ENCODE results near the gene IGSF6. TPM values are rescaled to one million over a fixed set of nuclear protein-coding genes. Genes with fewer than 3 reads are reported as not detected.
"Not testable (repeated sequence)": the region's sequence is repeated elsewhere in the genome, so short reads cannot be mapped to it uniquely, and the experiment has no call there.

IGSF6 gene
- polyA plus RNA-seq, 1 of the 3 experiments (the other 2 are of a cell fraction) = not detected

DNA sequence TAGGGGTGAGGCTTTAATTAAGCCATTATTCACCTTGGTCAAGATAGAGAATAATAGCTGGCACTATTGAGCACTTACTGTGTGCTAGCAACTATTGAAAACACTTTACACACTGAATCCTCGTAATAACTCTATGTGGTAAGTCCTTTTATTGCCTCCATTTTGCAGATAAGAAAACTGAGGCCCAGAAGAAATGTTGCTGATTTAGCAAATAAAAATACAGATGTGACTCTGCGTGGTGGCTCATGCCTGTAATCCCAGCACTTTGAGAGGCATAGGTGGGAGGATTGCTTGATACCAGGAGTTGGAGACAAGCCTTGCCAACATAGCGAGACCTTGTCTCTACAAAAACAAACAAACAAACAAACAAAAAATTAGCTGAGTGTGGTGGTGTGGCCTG is 30.8 kb upstream of the IGSF6 start:
- CTCF ChIA-PET = interaction anchor here (1.0 to 6.8 kb wide), 5 partner anchors 10 to 26 kb away, joined by 3 to 47 read pairs (median 8); no protein-coding TSS in a partner anchor
- Histone ChIP-seq H3K27ac (ENCODE audit: low read depth in 2 of 2, low read length in 1 of 2) (no peak overlapping the region), H3K4me2 (no peak overlapping the region), H3F3A (replicated peaks; ENCODE audit: insufficient read depth) (no peaks in the 10 kb centered on the region), H4K20me1 (ENCODE audit: insufficient read depth) (no peaks in the 10 kb centered on the region), H2AFZ (ENCODE audit: low read depth) (no peak overlapping the region), H3K79me2 (ENCODE audit: insufficient read depth) (no peaks in the 10 kb centered on the region), H3K36me3 (replicated peaks in 1 of 2; ENCODE audit: control insufficient read depth in 1 of 2, insufficient read depth in 2 of 2, low read length in 1 of 2) (no peaks in the 10 kb centered on the region), H3K4me1 (ENCODE audit: control insufficient read depth in 1 of 2, insufficient read depth in 2 of 2, low read depth in 1 of 2, low read length in 1 of 2) (no peaks in the 10 kb centered on the region), H3K9me3 (no peaks in the 10 kb centered on the region), H3K4me3 (ENCODE audit: low read depth in 2 of 2, low read length in 1 of 2) (no peak overlapping the region), H3K9ac (no peak overlapping the region), H3K9me2 (no peaks in the 10 kb centered on the region), H3K27me3 (ENCODE audit: insufficient read depth) (peaks cover 4% of the 10 kb centered on the region; the same call in 1 of the 2 replicates)
- POLR2A ChIA-PET = no interaction called here
- DNase-seq = no peak
- TF ChIP-seq, protein P1, sequence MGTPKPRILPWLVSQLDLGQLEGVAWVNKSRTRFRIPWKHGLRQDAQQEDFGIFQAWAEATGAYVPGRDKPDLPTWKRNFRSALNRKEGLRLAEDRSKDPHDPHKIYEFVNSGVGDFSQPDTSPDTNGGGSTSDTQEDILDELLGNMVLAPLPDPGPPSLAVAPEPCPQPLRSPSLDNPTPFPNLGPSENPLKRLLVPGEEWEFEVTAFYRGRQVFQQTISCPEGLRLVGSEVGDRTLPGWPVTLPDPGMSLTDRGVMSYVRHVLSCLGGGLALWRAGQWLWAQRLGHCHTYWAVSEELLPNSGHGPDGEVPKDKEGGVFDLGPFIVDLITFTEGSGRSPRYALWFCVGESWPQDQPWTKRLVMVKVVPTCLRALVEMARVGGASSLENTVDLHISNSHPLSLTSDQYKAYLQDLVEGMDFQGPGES (IDR thresholded peaks at IDR 0.05; ENCODE audit: low read depth, low read length) = no peak
- no peak for TF ChIP-seq RFX5 (IDR thresholded peaks at IDR 0.05; ENCODE audit: low read length)
- TF ChIP-seq RAD21 (IDR thresholded peaks at IDR 0.05; ENCODE audit: low read length) = no peak
- TF ChIP-seq TAF1 (IDR thresholded peaks at IDR 0.05; ENCODE audit: borderline replicate concordance, low read depth, low read length) = no peak
- TF ChIP-seq GABPA (IDR thresholded peaks at IDR 0.05; ENCODE audit: low read depth) = no peak
- TF ChIP-seq, protein P2, sequence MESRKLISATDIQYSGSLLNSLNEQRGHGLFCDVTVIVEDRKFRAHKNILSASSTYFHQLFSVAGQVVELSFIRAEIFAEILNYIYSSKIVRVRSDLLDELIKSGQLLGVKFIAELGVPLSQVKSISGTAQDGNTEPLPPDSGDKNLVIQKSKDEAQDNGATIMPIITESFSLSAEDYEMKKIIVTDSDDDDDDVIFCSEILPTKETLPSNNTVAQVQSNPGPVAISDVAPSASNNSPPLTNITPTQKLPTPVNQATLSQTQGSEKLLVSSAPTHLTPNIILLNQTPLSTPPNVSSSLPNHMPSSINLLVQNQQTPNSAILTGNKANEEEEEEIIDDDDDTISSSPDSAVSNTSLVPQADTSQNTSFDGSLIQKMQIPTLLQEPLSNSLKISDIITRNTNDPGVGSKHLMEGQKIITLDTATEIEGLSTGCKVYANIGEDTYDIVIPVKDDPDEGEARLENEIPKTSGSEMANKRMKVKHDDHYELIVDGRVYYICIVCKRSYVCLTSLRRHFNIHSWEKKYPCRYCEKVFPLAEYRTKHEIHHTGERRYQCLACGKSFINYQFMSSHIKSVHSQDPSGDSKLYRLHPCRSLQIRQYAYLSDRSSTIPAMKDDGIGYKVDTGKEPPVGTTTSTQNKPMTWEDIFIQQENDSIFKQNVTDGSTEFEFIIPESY (IDR thresholded peaks at IDR 0.05; ENCODE audit: borderline replicate concordance, low read depth) = no peak
- no peak for TF ChIP-seq MXI1 (IDR thresholded peaks at IDR 0.05; ENCODE audit: low read depth, low read length)
- no peak for TF ChIP-seq ELF1 (IDR thresholded peaks at IDR 0.05)
- TF ChIP-seq, protein P3, sequence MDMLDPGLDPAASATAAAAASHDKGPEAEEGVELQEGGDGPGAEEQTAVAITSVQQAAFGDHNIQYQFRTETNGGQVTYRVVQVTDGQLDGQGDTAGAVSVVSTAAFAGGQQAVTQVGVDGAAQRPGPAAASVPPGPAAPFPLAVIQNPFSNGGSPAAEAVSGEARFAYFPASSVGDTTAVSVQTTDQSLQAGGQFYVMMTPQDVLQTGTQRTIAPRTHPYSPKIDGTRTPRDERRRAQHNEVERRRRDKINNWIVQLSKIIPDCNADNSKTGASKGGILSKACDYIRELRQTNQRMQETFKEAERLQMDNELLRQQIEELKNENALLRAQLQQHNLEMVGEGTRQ (IDR thresholded peaks at IDR 0.05; ENCODE audit: borderline replicate concordance, low read depth, low read length) = no peak
- no peak for TF ChIP-seq SMC3 (IDR thresholded peaks at IDR 0.05; ENCODE audit: low read depth, low read length)
- no peak for TF ChIP-seq POLR2AphosphoS5 (IDR thresholded peaks at IDR 0.05; ENCODE audit: low read depth, low read length)
- no peak for TF ChIP-seq FOXM1 (IDR thresholded peaks at IDR 0.05; ENCODE audit: low read depth)
- TF ChIP-seq CHD2 (IDR thresholded peaks at IDR 0.05; ENCODE audit: low read length, partially characterized antibody) = no peak
- no peak for TF ChIP-seq MEF2A (IDR thresholded peaks at IDR 0.05; ENCODE audit: borderline replicate concordance, low read depth)
- WGBS (ENCODE audit: low lambda C conversion rate) = 52% methylated on average over 3 of the region's 3 CpGs

DNA sequence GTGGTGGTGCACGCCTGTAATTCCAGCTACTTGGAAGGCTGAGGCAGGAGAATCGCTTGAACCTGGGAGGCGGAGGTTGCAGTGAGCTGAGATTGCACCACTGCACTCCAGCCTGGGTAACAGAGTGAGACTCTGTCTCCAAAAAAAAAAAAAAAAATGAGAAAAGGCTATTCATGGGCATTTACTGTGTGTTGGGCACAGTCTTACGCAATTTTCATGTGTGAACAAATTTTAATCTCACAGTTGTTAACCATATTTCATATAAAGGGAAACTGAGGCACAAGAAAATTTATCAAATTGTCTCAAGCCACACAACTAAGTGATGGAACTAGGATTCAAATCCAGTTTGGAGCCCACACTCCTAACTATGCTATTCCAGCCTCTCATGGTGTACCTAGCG is 28.3 kb upstream of the IGSF6 start:
- not testable (repeated sequence) for H2AFZ ChIP-seq (ENCODE audit: low read depth); H3K27ac ChIP-seq (ENCODE audit: low read depth in 2 of 2, low read length in 1 of 2)
- WGBS (ENCODE audit: low lambda C conversion rate) = 66% methylated on average over 5 of the region's 5 CpGs

DNA sequence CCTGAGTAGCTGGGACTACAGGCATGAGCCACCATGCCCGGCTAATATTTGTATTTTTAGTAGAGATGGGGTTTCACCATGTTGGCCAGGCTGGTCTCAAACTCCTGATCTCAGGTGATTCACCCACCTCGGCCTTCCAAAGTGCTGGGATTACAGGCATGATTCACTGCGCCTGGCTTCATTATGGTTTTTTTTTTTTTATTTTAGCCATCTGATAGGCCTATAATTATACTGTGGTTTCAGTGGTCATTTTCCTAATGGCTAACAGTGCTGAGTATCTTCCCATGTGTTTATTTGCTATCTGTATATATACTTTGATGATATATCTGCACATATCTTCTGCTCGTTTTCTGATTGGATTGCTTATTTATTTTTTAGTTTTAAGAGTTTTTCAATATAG is 22.0 kb upstream of the IGSF6 start:
- POLR2A ChIA-PET; H3K36me3 ChIP-seq (replicated peaks in 1 of 2; ENCODE audit: control insufficient read depth in 1 of 2, insufficient read depth in 2 of 2, low read length in 1 of 2); H3K9me3 ChIP-seq; H4K20me1 ChIP-seq (ENCODE audit: insufficient read depth); H3K27ac ChIP-seq (ENCODE audit: low read depth in 2 of 2, low read length in 1 of 2); H2AFZ ChIP-seq (ENCODE audit: low read depth); H3K4me2 ChIP-seq; H3K79me2 ChIP-seq (ENCODE audit: insufficient read depth); H3K4me1 ChIP-seq (ENCODE audit: control insufficient read depth in 1 of 2, insufficient read depth in 2 of 2, low read depth in 1 of 2, low read length in 1 of 2); DNase-seq; H3K9ac ChIP-seq; H3K9me2 ChIP-seq; H3F3A ChIP-seq (replicated peaks; ENCODE audit: insufficient read depth); H3K4me3 ChIP-seq (ENCODE audit: low read depth in 2 of 2, low read length in 1 of 2): not testable (repeated sequence)
- CTCF ChIA-PET = interaction anchor here (0.7 kb wide), 1 partner anchor 27 kb away, joined by 3 read pairs; no protein-coding TSS in a partner anchor
- 0 out of 2 replicates have a peak, but pooled peaks cover 12% of the 10 kb centered on the region for H3K27me3 ChIP-seq (ENCODE audit: insufficient read depth)
- WGBS (ENCODE audit: low lambda C conversion rate) = 60% methylated on average over 4 of the region's 4 CpGs

More for the DNA sequence above, 28.3 kb upstream of the IGSF6 start:
- H3K9me3 ChIP-seq; H3K9ac ChIP-seq; POLR2A ChIA-PET; H3K4me3 ChIP-seq (ENCODE audit: low read depth in 2 of 2, low read length in 1 of 2); H3K4me1 ChIP-seq (ENCODE audit: control insufficient read depth in 1 of 2, insufficient read depth in 2 of 2, low read depth in 1 of 2, low read length in 1 of 2); H4K20me1 ChIP-seq (ENCODE audit: insufficient read depth); DNase-seq; H3K27me3 ChIP-seq (ENCODE audit: insufficient read depth); H3F3A ChIP-seq (replicated peaks; ENCODE audit: insufficient read depth); H3K36me3 ChIP-seq (replicated peaks in 1 of 2; ENCODE audit: control insufficient read depth in 1 of 2, insufficient read depth in 2 of 2, low read length in 1 of 2); H3K79me2 ChIP-seq (ENCODE audit: insufficient read depth); H3K4me2 ChIP-seq; H3K9me2 ChIP-seq: not testable (repeated sequence)
- CTCF ChIA-PET = interaction anchor here (1.8 to 6.8 kb wide), 2 partner anchors 24 to 29 kb away, joined by 7 to 47 read pairs; no protein-coding TSS in a partner anchor
